T-cell (primary cell): ENCODE measurements around the gene LYPD5. TPM values are rescaled to one million over a fixed set of nuclear protein-coding genes. Genes with fewer than 3 reads are reported as not detected.
"Not testable (repeated sequence)": the region's sequence is repeated elsewhere in the genome, so short reads cannot be mapped to it uniquely, and the experiment has no call there.

Experiments used
- ATAC-seq, 4 experiments: fragments of 200-7000 bp in 3 of 4; fragments of 150-1000 bp in 1 of 4; cut with Tn5 transposase; replicated peaks in 1 of 4; 1 replicate in 3 of 4; 2 replicates in 1 of 4; pipeline ENCODE4 v1.10.0; 2021; ENCODE audit warnings: moderate library complexity in 3 of 4, mild to moderate bottlenecking in 2 of 4, moderate number of reproducible peaks in 1 of 4
- CTCF ChIA-PET, 2 donors: fragments of 300-600 bp; sonication (Branson Sonifier 250); formaldehyde crosslinking; loops; one replicate each; lab custom pipeline; 2022; ENCODE audit warnings: antibody characterized with exemption in 2 of 2; lab: Charles Lee
- POLR2A ChIA-PET, 2 donors: fragments of 300-600 bp; sonication (Branson Sonifier 250); formaldehyde crosslinking; loops; one replicate each; lab custom pipeline; 2022; ENCODE audit warnings: antibody characterized with exemption in 2 of 2; lab: Charles Lee
- DNase-seq, 35 experiments: peaks; one replicate each; pipeline versions ENCODE4 v3.0.0 to v3.0.0-alpha.2; 2013 to 2023
- H3K27ac ChIP-seq: one replicate; pipeline ENCODE4 v1.5.1; 2013; ENCODE audit warnings: low read length
- H3K27me3 ChIP-seq, 2 experiments: replicated peaks in 1 of 2; 1 replicate in 1 of 2; 2 replicates in 1 of 2; pipeline versions ENCODE4 v1.6.1 to v1.7.0; 2013; ENCODE audit warnings: low read length in 1 of 2, mixed read lengths in 1 of 2; ENCODE audit not compliant: control insufficient read depth in 2 of 2, insufficient read depth in 2 of 2; ENCODE audit errors: extremely low read depth in 1 of 2
- H3K36me3 ChIP-seq, 2 donors: 1 replicate in 1 of 2; 2 replicates in 1 of 2; pipeline versions ENCODE4 v1.6.1 to v1.7.0; 2013; ENCODE audit warnings: low read length in 1 of 2; ENCODE audit not compliant: control insufficient read depth in 2 of 2, insufficient read depth in 1 of 2; ENCODE audit errors: extremely low read depth in 1 of 2
- H3K4me1 ChIP-seq, 2 experiments: 1 replicate in 1 of 2; 2 replicates in 1 of 2; pipeline versions ENCODE4 v1.6.1 to v1.7.0; 2013; ENCODE audit warnings: low read length in 2 of 2, mixed read lengths in 1 of 2; ENCODE audit not compliant: insufficient read depth in 2 of 2, control insufficient read depth in 1 of 2; ENCODE audit errors: extremely low read depth in 1 of 2
- H3K4me3 ChIP-seq, 2 donors: 1 replicate in 1 of 2; 2 replicates in 1 of 2; pipeline versions ENCODE4 v1.5.1 to v1.7.0; 2013; ENCODE audit warnings: mild to moderate bottlenecking in 2 of 2, low read length in 1 of 2, moderate library complexity in 1 of 2; ENCODE audit not compliant: control insufficient read depth in 1 of 2; ENCODE audit errors: extremely low read depth in 1 of 2
- H3K9me3 ChIP-seq: 2 replicates; pipeline ENCODE4 v1.7.0; 2013
- H3K27ac Mint-ChIP-seq, 2 donors: one replicate each; pipeline ENCODE4 v1.8.0; 2020 to 2021; ENCODE audit warnings: mild to moderate bottlenecking in 2 of 2, mixed read lengths in 2 of 2
- H3K27me3 Mint-ChIP-seq, 2 donors: one replicate each; pipeline ENCODE4 v1.8.0; 2021 to 2022; ENCODE audit warnings: mixed read lengths in 2 of 2
- H3K36me3 Mint-ChIP-seq: one replicate; pipeline ENCODE4 v1.8.0; 2021; ENCODE audit warnings: mixed read lengths
- H3K4me1 Mint-ChIP-seq, 3 donors: one replicate each; pipeline ENCODE4 v1.8.0; 2020 to 2022; ENCODE audit warnings: mixed read lengths in 3 of 3, mild to moderate bottlenecking in 1 of 3
- H3K4me3 Mint-ChIP-seq, 3 donors: one replicate each; pipeline ENCODE4 v1.8.0; 2020 to 2022; ENCODE audit warnings: mild to moderate bottlenecking in 3 of 3, mixed read lengths in 3 of 3, moderate library complexity in 3 of 3
- H3K9me3 Mint-ChIP-seq, 3 donors: one replicate each; pipeline ENCODE4 v1.8.0; 2020 to 2022; ENCODE audit warnings: mixed read lengths in 3 of 3
- WGBS: methylation state at CpG from one replicate; pipeline ENCODE4 v1.1.5; 2013; ENCODE audit warnings: missing lambda C conversion rate; ENCODE audit not compliant: insufficient coverage; 5-methylcytosine and 5-hydroxymethylcytosine counted together
- total RNA-seq, 35 experiments: library from RNA in 6 of 35; stranded (reverse) in 6 of 35; fragments of 120-200 nt in 1 of 35; gene quantifications; one replicate each; pipeline versions ENCODE4 v1.2.1 to v1.2.4 and lab custom pipeline; 2013 to 2026

LYPD5 gene
- total RNA-seq, 5 donors from 2014 or later (not counting 1 experiment from before 2014, with no cell fraction given), result 0.20 to 0.70 (median 0.58) TPM; not detected in 1

GRCh38 chr19:43777163-43777695 lies 25.0 kb downstream of the LYPD5 start:
- H3K4me1 ChIP-seq, result peaks cover 31 to 68% of the 10 kb centered on the region in 2 experiments
- 17% methylated on average over 1 of the region's 4 CpGs for WGBS
- no peak overlapping the region for H3K4me3 ChIP-seq
- no peaks in the 10 kb centered on the region for H3K9me3 ChIP-seq
- peak overlapping the region; percentile 86 to 95 for H3K27ac Mint-ChIP-seq
- peak; percentile 51 to 81 (median 55) for ATAC-seq
- H3K36me3 ChIP-seq, result peaks cover 0 to 16% of the 10 kb centered on the region in 2 donors
- POLR2A ChIA-PET, result no interaction called here
- H3K4me1 Mint-ChIP-seq, result peaks cover 58 to 71% (median 65%) of the 10 kb centered on the region in 3 donors
- peak overlapping the region; percentile 55 to 83 (median 61) for H3K4me3 Mint-ChIP-seq
- peak overlapping the region; percentile 69 for H3K27ac ChIP-seq
- H3K27me3 ChIP-seq, result no peaks in the 10 kb centered on the region
- H3K9me3 Mint-ChIP-seq, result no peaks in the 10 kb centered on the region
- peaks cover 15% of the 10 kb centered on the region for H3K36me3 Mint-ChIP-seq
- H3K27me3 Mint-ChIP-seq, result no peaks in the 10 kb centered on the region
- CTCF ChIA-PET, result interaction anchor here (0.7 to 2.8 kb wide), 6 partner anchors 10 to 108 kb away, joined by 3 to 9 read pairs (median 7); partner anchors contain the start of genes PLAUR (in 1 of the 2) and SMG9 (in 1 of the 2)
- peak in 17 of 35 experiments; percentile 14 to 58 (median 38) for DNase-seq

GRCh38 chr19:43776286-43776685 lies 26.0 kb downstream of the LYPD5 start:
- CTCF ChIA-PET, result interaction anchor here in 1 of 2 donors (0.9 kb wide), 1 partner anchor 30 kb away, joined by 9 read pairs; no protein-coding TSS in a partner anchor
- ATAC-seq (no peak), DNase-seq (no peak)
- Histone ChIP-seq H3K27me3 (no peaks in the 10 kb centered on the region), H3K27ac (peak overlapping the region; percentile 69), H3K4me3 (no peak overlapping the region), H3K9me3 (no peaks in the 10 kb centered on the region), H3K4me1 (peaks cover 29 to 59% of the 10 kb centered on the region in 2 experiments), H3K36me3 (peaks cover 4 to 25% of the 10 kb centered on the region in 2 donors)
- Mint-ChIP-seq H3K27ac (peak overlapping the region; percentile 80 to 95), H3K4me1 (peaks cover 50 to 61% (median 55%) of the 10 kb centered on the region in 3 donors), H3K27me3 (no peaks in the 10 kb centered on the region), H3K36me3 (peaks cover 15% of the 10 kb centered on the region), H3K9me3 (no peaks in the 10 kb centered on the region), H3K4me3 (peak overlapping the region in 1 of 3 donors; percentile 83)
- WGBS, result 34% methylated on average over 9 of the region's 11 CpGs
- POLR2A ChIA-PET, result no interaction called here

GRCh38 chr19:43775299-43775890 lies 26.9 kb downstream of the LYPD5 start:
- Mint-ChIP-seq H3K4me3 (peak overlapping the region in 1 of 3 donors; percentile 83), H3K27me3 (no peaks in the 10 kb centered on the region), H3K27ac (peak overlapping the region; percentile 61 to 76), H3K36me3 (peaks cover 20% of the 10 kb centered on the region), H3K9me3 (no peaks in the 10 kb centered on the region), H3K4me1 (peaks cover 43 to 54% (median 49%) of the 10 kb centered on the region in 3 donors)
- POLR2A ChIA-PET, result no interaction called here
- WGBS, result 100% methylated on average over 3 of the region's 7 CpGs
- Histone ChIP-seq H3K27me3 (no peaks in the 10 kb centered on the region), H3K27ac (no peak overlapping the region), H3K9me3 (no peaks in the 10 kb centered on the region), H3K36me3 (peaks cover 4 to 33% of the 10 kb centered on the region in 2 donors), H3K4me3 (no peak overlapping the region), H3K4me1 (peaks cover 24 to 50% of the 10 kb centered on the region in 2 experiments)
- no peak for DNase-seq
- no peak for ATAC-seq
- CTCF ChIA-PET, result no interaction called here

- H3K27me3 ChIP-seq, ATAC-seq, H3K27ac Mint-ChIP-seq, POLR2A ChIA-PET, H3K4me3 Mint-ChIP-seq, H3K9me3 ChIP-seq, H3K27me3 Mint-ChIP-seq, H3K27ac ChIP-seq, DNase-seq, H3K9me3 Mint-ChIP-seq, H3K4me3 ChIP-seq, CTCF ChIA-PET: not testable (repeated sequence)
- WGBS, result 98% methylated on average over 6 of the region's 11 CpGs
- peaks cover 24 to 45% of the 10 kb centered on the region in 2 experiments for H3K4me1 ChIP-seq
- H3K36me3 ChIP-seq, result peaks cover 4 to 36% of the 10 kb centered on the region in 2 donors
- Mint-ChIP-seq H3K4me1 (peaks cover 40 to 51% (median 47%) of the 10 kb centered on the region in 3 donors), H3K36me3 (peaks cover 25% of the 10 kb centered on the region)
Observed at GRCh38 chr19:43774940-43775258, 27.3 kb downstream of the LYPD5 start.

GRCh38 chr19:43774103-43774939 lies 27.9 kb downstream of the LYPD5 start:
- peaks cover 4 to 40% of the 10 kb centered on the region in 2 donors for H3K36me3 ChIP-seq
- 95% methylated on average over 29 of the region's 63 CpGs for WGBS
- Mint-ChIP-seq H3K36me3 (peaks cover 29% of the 10 kb centered on the region), H3K4me1 (peaks cover 34 to 45% (median 41%) of the 10 kb centered on the region in 3 donors), H3K4me3 (no peak overlapping the region), H3K9me3 (no peaks in the 10 kb centered on the region), H3K27me3 (no peaks in the 10 kb centered on the region), H3K27ac (no peak overlapping the region)
- no peak overlapping the region for H3K4me3 ChIP-seq
- H3K27ac ChIP-seq, result no peak overlapping the region
- no peaks in the 10 kb centered on the region for H3K9me3 ChIP-seq
- H3K4me1 ChIP-seq, result peaks cover 24 to 39% of the 10 kb centered on the region in 2 experiments
- ChIA-PET POLR2A (no interaction called here), CTCF (no interaction called here)
- DNase-seq (peak in 1 of 35 experiments; percentile 13), ATAC-seq (no peak)
- no peaks in the 10 kb centered on the region for H3K27me3 ChIP-seq

- Histone ChIP-seq H3K9me3 (no peaks in the 10 kb centered on the region), H3K4me1 (peaks cover 21 to 33% of the 10 kb centered on the region in 2 experiments), H3K27me3 (no peaks in the 10 kb centered on the region), H3K36me3 (peaks cover 4 to 46% of the 10 kb centered on the region in 2 donors), H3K27ac (no peak overlapping the region), H3K4me3 (no peak overlapping the region)
- ChIA-PET POLR2A (no interaction called here), CTCF (no interaction called here)
- H3K4me3 Mint-ChIP-seq, result no peak overlapping the region
- no peaks in the 10 kb centered on the region for H3K27me3 Mint-ChIP-seq
- no peak overlapping the region for H3K27ac Mint-ChIP-seq
- DNase-seq, result no peak
- H3K36me3 Mint-ChIP-seq, result peaks cover 29% of the 10 kb centered on the region
- no peak for ATAC-seq
- H3K9me3 Mint-ChIP-seq, result no peaks in the 10 kb centered on the region
- 95% methylated on average over 5 of the region's 5 CpGs for WGBS
- H3K4me1 Mint-ChIP-seq, result peaks cover 28 to 41% (median 36%) of the 10 kb centered on the region in 3 donors
Observed at GRCh38 chr19:43773725-43774102, 28.5 kb downstream of the LYPD5 start.
